Endometrium (tissue), 2 donors: ENCODE results near the gene SNTN.

Experiments used
- FAIRE-seq: peaks from 2 replicates; lab custom pipeline; 2012; peaks lifted over from hg19 to GRCh38; lab: Jason Lieb, UNC
- donor health status: control.
- donor health status: control.

The SNTN gene

GRCh38 chr3:63674586-63674985 lies 22.1 kb downstream of the SNTN start:
- FAIRE-seq = no peak

- no peak for FAIRE-seq
Observed at GRCh38 chr3:63679186-63679585, 26.7 kb downstream of the SNTN start.

- no peak for FAIRE-seq
Observed at GRCh38 chr3:63684081-63684480, 31.6 kb downstream of the SNTN start.

- no peak for FAIRE-seq
Observed at GRCh38 chr3:63685340-63685739, 32.9 kb downstream of the SNTN start.

- FAIRE-seq = no peak
Observed at GRCh38 chr3:63687278-63688225, 35.1 kb downstream of the SNTN start.

GRCh38 chr3:63689285-63689684 lies 36.8 kb downstream of the SNTN start:
- no peak for FAIRE-seq

- no peak for FAIRE-seq
Observed at GRCh38 chr3:63693351-63693750, 40.9 kb downstream of the SNTN start.

- no peak for FAIRE-seq
Observed at GRCh38 chr3:63705092-63705645, 52.7 kb downstream of the SNTN start.

GRCh38 chr3:63706321-63707085 lies 54.0 kb downstream of the SNTN start:
- FAIRE-seq = no peak

- FAIRE-seq = no peak
Observed at GRCh38 chr3:63707731-63708130, 55.3 kb downstream of the SNTN start.

GRCh38 chr3:63709576-63709975 lies 57.1 kb downstream of the SNTN start:
- FAIRE-seq = no peak
